GM23248 (cell line): ENCODE measurements around the gene MAB21L1.

Source experiments
- EZH2 ChIP-seq: fragments of 200-600 bp; sonication (generic); IDR thresholded peaks from 2 replicates; pipeline ENCODE4 v1.6.1; 2018; ENCODE audit warnings: antibody characterized with exemption, mild to moderate bottlenecking; ENCODE audit not compliant: insufficient read depth, poor library complexity, severe bottlenecking
- EZH2phosphoT487 ChIP-seq: fragments of 200-600 bp; sonication (generic); IDR thresholded peaks from 2 replicates; pipeline ENCODE4 v1.6.1; 2018; ENCODE audit warnings: antibody characterized with exemption, moderate library complexity, mild to moderate bottlenecking, low read depth; ENCODE audit not compliant: insufficient read depth

DNA sequence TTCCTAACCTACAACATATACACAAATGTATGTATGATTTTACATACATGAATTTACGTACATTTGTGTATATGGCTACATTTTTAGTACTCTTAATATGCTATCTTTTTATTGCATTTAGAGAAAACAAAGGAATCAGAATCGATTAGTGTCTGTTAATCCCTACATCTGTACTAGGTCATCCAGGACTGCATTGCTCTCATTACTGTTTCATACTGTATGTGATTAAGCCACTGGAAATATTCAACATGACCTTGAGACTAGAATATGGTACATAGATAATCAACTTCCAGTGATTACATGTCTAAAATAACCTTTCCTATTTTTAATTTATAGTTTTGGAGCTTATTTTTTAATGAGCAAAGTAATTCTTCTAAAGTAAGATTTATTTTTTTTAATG lies 5.3 kb upstream of the MAB21L1 start:
- no peak for TF ChIP-seq EZH2phosphoT487
- no peak for TF ChIP-seq EZH2
